Endothelial cell of umbilical vein (primary cell): Measurements from ENCODE around the gene CHMP4A. TPM values are rescaled to one million over a fixed set of nuclear protein-coding genes. Genes with fewer than 3 reads are reported as not detected.

Experiments used
- BruUV-seq: library from RNA; stranded (reverse); fragments of 400-500 nt; replicated peaks from 2 replicates; lab custom pipeline; 2021; lab: Mats Ljungman, UMichigan
- CTCF ChIA-PET: fragments of 300-600, 350-600 bp; sonication (Branson Sonifier 250); formaldehyde crosslinking; loops from one replicate; lab custom pipeline; 2021; ENCODE audit warnings: antibody characterized with exemption, inconsistent platforms; lab: Charles Lee
- POLR2A ChIA-PET: fragments of 300-600, 350-600 bp; sonication (Branson Sonifier 250); formaldehyde crosslinking; loops from one replicate; lab custom pipeline; 2021; ENCODE audit warnings: antibody characterized with exemption, inconsistent platforms; lab: Charles Lee
- DNase-seq: peaks from one replicate; pipeline ENCODE4 v3.0.0-alpha.2; 2011; ENCODE audit warnings: low read depth, low spot score
- FAIRE-seq: peaks from 2 replicates; lab custom pipeline; 2011; peaks lifted over from hg19 to GRCh38; lab: Jason Lieb, UNC
- H2AFZ ChIP-seq: 2 replicates; pipeline ENCODE4 v1.6.0; 2012; ENCODE audit warnings: low read depth, low read length, control low read depth, inconsistent platforms
- H3K27ac ChIP-seq: 2 replicates; pipeline ENCODE4 v1.5.1; 2011; ENCODE audit warnings: low read depth, mild to moderate bottlenecking, control low read depth, low read length, moderate library complexity; ENCODE audit not compliant: insufficient read depth
- H3K27me3 ChIP-seq, 2 experiments: 2 replicates each; pipeline versions ENCODE4 v1.6.0 to v1.6.1; 2011; ENCODE audit warnings: low read length in 2 of 2, mixed read lengths in 1 of 2; ENCODE audit not compliant: control insufficient read depth in 2 of 2, insufficient read depth in 2 of 2
- H3K36me3 ChIP-seq, 2 experiments: 2 replicates in 1 of 2; 3 replicates in 1 of 2; pipeline ENCODE4 v1.5.1; 2011; ENCODE audit warnings: low read length in 2 of 2, mild to moderate bottlenecking in 1 of 2, moderate library complexity in 1 of 2; ENCODE audit not compliant: control insufficient read depth in 2 of 2, insufficient read depth in 2 of 2; ENCODE audit errors: extremely low read depth in 1 of 2
- H3K4me1 ChIP-seq: 3 replicates; pipeline ENCODE4 v1.5.1; 2011; ENCODE audit warnings: mild to moderate bottlenecking, low read length; ENCODE audit not compliant: control insufficient read depth, insufficient read depth; ENCODE audit errors: extremely low read depth
- H3K4me2 ChIP-seq: 2 replicates; pipeline ENCODE4 v1.6.1; 2011; ENCODE audit warnings: low read length, control low read depth, mixed read lengths; ENCODE audit not compliant: insufficient read depth
- H3K4me3 ChIP-seq, 3 experiments: fragments of 200-600 bp in 1 of 3; sonication (generic), shearing (Covaris generic) in 1 of 3; replicated peaks in 1 of 3; 2 replicates each; pipeline ENCODE4 v1.5.1; 2011 to 2016; ENCODE audit warnings: control low read depth in 3 of 3, low read length in 3 of 3, mild to moderate bottlenecking in 2 of 3, inconsistent platforms in 1 of 3, low read depth in 1 of 3, moderate library complexity in 1 of 3; ENCODE audit not compliant: insufficient read depth in 1 of 3
- H3K79me2 ChIP-seq: 2 replicates; pipeline ENCODE4 v1.6.0; 2012; ENCODE audit warnings: low read length, inconsistent platforms; ENCODE audit not compliant: control insufficient read depth, insufficient read depth
- H3K9ac ChIP-seq: replicated peaks from 2 replicates; pipeline ENCODE3; 2011; ENCODE audit warnings: low read length, control low read depth; ENCODE audit not compliant: insufficient read depth; ENCODE audit errors: extremely low read depth
- H3K9me1 ChIP-seq: replicated peaks from 3 replicates; pipeline ENCODE4 v1.6.0; 2011; ENCODE audit warnings: mild to moderate bottlenecking, low read length; ENCODE audit not compliant: control insufficient read depth, insufficient read depth; ENCODE audit errors: extremely low read depth
- H3K9me3 ChIP-seq: replicated peaks from 2 replicates; pipeline ENCODE4 v1.5.1; 2012; ENCODE audit warnings: low read length, inconsistent platforms; ENCODE audit not compliant: control insufficient read depth, insufficient read depth
- H4K20me1 ChIP-seq: replicated peaks from 2 replicates; pipeline ENCODE3; 2011; ENCODE audit warnings: mild to moderate bottlenecking, low read length; ENCODE audit not compliant: control insufficient read depth, insufficient read depth; ENCODE audit errors: extremely low read depth
- EZH2 ChIP-seq: IDR thresholded peaks from 2 replicates; pipeline ENCODE4 v1.6.1; 2012; ENCODE audit warnings: borderline replicate concordance, low read depth, mild to moderate bottlenecking, moderate library complexity, low read length, inconsistent platforms; ENCODE audit not compliant: severe bottlenecking
- FOS ChIP-seq: IDR thresholded peaks from 2 replicates; pipeline ENCODE4 v1.6.1; 2011; ENCODE audit warnings: mild to moderate bottlenecking, low read length, moderate library complexity, borderline replicate concordance; ENCODE audit not compliant: insufficient read depth
- GATA2 ChIP-seq: IDR thresholded peaks from 2 replicates; pipeline ENCODE4 v1.7.0; 2011; ENCODE audit warnings: low read depth, mild to moderate bottlenecking, moderate library complexity, mixed read lengths, low read length; ENCODE audit not compliant: insufficient read length, insufficient read depth
- JUN ChIP-seq: IDR thresholded peaks from 2 replicates; pipeline ENCODE4 v1.6.1; 2011; ENCODE audit warnings: borderline replicate concordance, low read depth; ENCODE audit not compliant: insufficient read length, insufficient read depth
- MYC ChIP-seq: IDR thresholded peaks from one replicate; pipeline ENCODE4 v1.6.1; 2011; ENCODE audit warnings: mild to moderate bottlenecking, low read depth, low read length
- POLR2A ChIP-seq: IDR thresholded peaks from 2 replicates; pipeline ENCODE4 v1.6.1; 2012; ENCODE audit warnings: low read depth, mild to moderate bottlenecking, control low read depth, low read length
- POLR2AphosphoS5 ChIP-seq: IDR thresholded peaks from 2 replicates; pipeline ENCODE4 v1.6.1; 2012; ENCODE audit warnings: low read depth, mild to moderate bottlenecking, control low read depth, low read length, moderate library complexity; ENCODE audit not compliant: insufficient read depth
- dilution Hi-C: fragments of 300-500 bp; cut with MboI; formaldehyde crosslinking; loops from one replicate; pipeline ENCODE4 v1.15.0; 2019; ENCODE audit warnings: low sequenced_read_pairs; ENCODE audit not compliant: extremely low pct_ligation_motif_present
- intact Hi-C: fragments of 100-400 bp; cut with micrococcal nuclease; formaldehyde crosslinking; loops from one replicate; pipeline ENCODE4 v1.10.0; 2022
- polyA plus RNA-seq, 4 experiments: library from polyadenylated mRNA; depleted of rRNA in 3 of 4; stranded (reverse) in 3 of 4; unstranded in 1 of 4; fragments of >200 nt; gene quantifications; 2 replicates each; pipeline versions ENCODE4 v1.2.1 to v1.2.3, GENCODE V29; 2011 to 2012; ENCODE audit warnings: missing spikeins in 1 of 4
- total RNA-seq: library from RNA; stranded (reverse); gene quantifications from 2 replicates; pipeline ENCODE4 v1.2.3, GENCODE V29; 2021
- TF ChIP-seq, protein P1 (sequence below): IDR thresholded peaks from 2 replicates; pipeline ENCODE4 v1.6.1; 2011; ENCODE audit not compliant: insufficient read depth, insufficient read length
- TF ChIP-seq, protein P2 (sequence below), 2 donors: IDR thresholded peaks; 1 replicate in 1 of 2; 2 replicates in 1 of 2; pipeline ENCODE4 v1.5.1; 2011; ENCODE audit warnings: low read length in 2 of 2, mild to moderate bottlenecking in 2 of 2, moderate library complexity in 2 of 2, control low read depth in 1 of 2, inconsistent platforms in 1 of 2, low read depth in 1 of 2; ENCODE audit not compliant: insufficient read depth in 1 of 2; ENCODE audit errors: extremely low read depth in 1 of 2

Gene CHMP4A
- total and polyA plus RNA-seq, 2 donors (not counting 3 experiments of a cell fraction or from before 2014, with no cell fraction given) = 40.9 to 46.4 TPM

DNA sequence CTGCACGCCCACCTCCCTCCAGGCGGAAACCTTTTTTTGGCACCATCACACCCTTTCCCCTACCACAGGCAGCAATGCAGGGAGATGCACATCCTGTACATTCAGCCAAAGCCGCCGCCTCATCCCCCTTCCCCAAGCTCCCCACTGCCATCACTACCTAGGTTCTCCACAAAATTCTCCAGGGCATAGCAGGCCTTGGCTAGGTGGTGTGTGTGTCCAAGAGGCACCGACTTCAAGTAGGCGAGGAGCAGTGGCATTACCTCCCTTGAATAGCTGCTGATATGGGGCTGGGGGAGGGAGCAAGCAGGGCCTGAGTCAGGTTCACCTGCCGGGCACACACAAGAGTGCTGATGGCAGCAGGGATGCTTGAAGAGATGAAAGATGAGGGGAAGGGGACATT, 28.3 kb downstream of the CHMP4A start:
- Histone ChIP-seq H3K9me3 (no peaks in the 10 kb centered on the region), H3K9ac (no peak overlapping the region), H3K9me1 (no peaks in the 10 kb centered on the region), H3K27me3 (no peaks in the 10 kb centered on the region), H3K4me3 (no peak overlapping the region), H2AFZ (no peak overlapping the region), H4K20me1 (no peaks in the 10 kb centered on the region), H3K36me3 (peaks cover 0 to 30% of the 10 kb centered on the region in 2 experiments), H3K27ac (no peak overlapping the region), H3K4me1 (peaks cover 6% of the 10 kb centered on the region), H3K79me2 (peaks cover 5% of the 10 kb centered on the region), H3K4me2 (no peak overlapping the region)
- POLR2A ChIA-PET = interaction anchor here (1.2 kb wide), 1 partner anchor 24 kb away, joined by 3 read pairs; the partner anchor contains the start of gene IRF9
- CTCF ChIA-PET = interaction anchor here (0.9 to 1.2 kb wide), 3 partner anchors 24 to 111 kb away, joined by 3 read pairs; partner anchors contain the start of gene IRF9
- DNase-seq (no peak), FAIRE-seq (no peak)
- dilution Hi-C loops (no loop called here), intact Hi-C loops (no loop called here)
- no TSS peak for BruUV-seq
- TF ChIP-seq MYC (no peak), JUN (no peak), POLR2AphosphoS5 (no peak), EZH2 (no peak), GATA2 (no peak), POLR2A (no peak), FOS (no peak)
- TF ChIP-seq, protein P1, sequence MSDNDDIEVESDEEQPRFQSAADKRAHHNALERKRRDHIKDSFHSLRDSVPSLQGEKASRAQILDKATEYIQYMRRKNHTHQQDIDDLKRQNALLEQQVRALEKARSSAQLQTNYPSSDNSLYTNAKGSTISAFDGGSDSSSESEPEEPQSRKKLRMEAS = no peak
- TF ChIP-seq, protein P2, sequence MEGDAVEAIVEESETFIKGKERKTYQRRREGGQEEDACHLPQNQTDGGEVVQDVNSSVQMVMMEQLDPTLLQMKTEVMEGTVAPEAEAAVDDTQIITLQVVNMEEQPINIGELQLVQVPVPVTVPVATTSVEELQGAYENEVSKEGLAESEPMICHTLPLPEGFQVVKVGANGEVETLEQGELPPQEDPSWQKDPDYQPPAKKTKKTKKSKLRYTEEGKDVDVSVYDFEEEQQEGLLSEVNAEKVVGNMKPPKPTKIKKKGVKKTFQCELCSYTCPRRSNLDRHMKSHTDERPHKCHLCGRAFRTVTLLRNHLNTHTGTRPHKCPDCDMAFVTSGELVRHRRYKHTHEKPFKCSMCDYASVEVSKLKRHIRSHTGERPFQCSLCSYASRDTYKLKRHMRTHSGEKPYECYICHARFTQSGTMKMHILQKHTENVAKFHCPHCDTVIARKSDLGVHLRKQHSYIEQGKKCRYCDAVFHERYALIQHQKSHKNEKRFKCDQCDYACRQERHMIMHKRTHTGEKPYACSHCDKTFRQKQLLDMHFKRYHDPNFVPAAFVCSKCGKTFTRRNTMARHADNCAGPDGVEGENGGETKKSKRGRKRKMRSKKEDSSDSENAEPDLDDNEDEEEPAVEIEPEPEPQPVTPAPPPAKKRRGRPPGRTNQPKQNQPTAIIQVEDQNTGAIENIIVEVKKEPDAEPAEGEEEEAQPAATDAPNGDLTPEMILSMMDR (IDR thresholded peaks at IDR 0.05; ENCODE audit: extremely low read depth in 1 of 2, insufficient read depth in 1 of 2, low read depth in 1 of 2, low read length in 2 of 2) = no peak
